IMR-90 (cell line): Measurements from ENCODE around the gene AP1M2. TPM values are rescaled to one million over a fixed set of nuclear protein-coding genes. Genes with fewer than 3 reads are reported as not detected.
A peak's percentile ranks its signal among the peaks of the same experiment; 100 is the strongest.

Experiments
- ATAC-seq: fragments of 200-7000 bp; cut with Tn5 transposase; 2 replicates; pipeline ENCODE4 v1.9.1; 2020; ENCODE audit warnings: low read depth, mild to moderate bottlenecking, moderate library complexity
- BruUV-seq: library from RNA; stranded (reverse); fragments of 400-500 nt; replicated peaks from 2 replicates; lab custom pipeline; 2021; lab: Mats Ljungman, UMichigan
- CTCF ChIA-PET: fragments of 300-600 bp; formaldehyde crosslinking; extraction: SDS; loops from one replicate; lab custom pipeline; 2021; ENCODE audit warnings: antibody characterized with exemption; lab: Yijun Ruan, JAX
- POLR2A ChIA-PET: fragments of 300-600 bp; sonication (Branson Sonifier 250); formaldehyde crosslinking; loops from one replicate; lab custom pipeline; 2022; ENCODE audit warnings: antibody characterized with exemption; ENCODE audit not compliant: unreplicated experiment; lab: Charles Lee
- DNase-seq: peaks from one replicate; pipeline ENCODE4 v3.0.0; 2013
- H2AFZ ChIP-seq: replicated peaks from 2 replicates; pipeline ENCODE3; 2013; ENCODE audit warnings: low read length, mild to moderate bottlenecking; ENCODE audit not compliant: poor library complexity
- H2AK5ac ChIP-seq: 2 replicates; pipeline ENCODE4 v1.6.1; 2013; ENCODE audit warnings: low read depth, low read length, inconsistent platforms
- H2AK9ac ChIP-seq: replicated peaks from 2 replicates; pipeline ENCODE3; 2013; ENCODE audit warnings: mild to moderate bottlenecking, low read depth, low read length, moderate library complexity; ENCODE audit not compliant: poor library complexity
- H2BK120ac ChIP-seq: 2 replicates; pipeline ENCODE4 v1.6.1; 2013; ENCODE audit warnings: low read depth, low read length, inconsistent platforms
- H2BK15ac ChIP-seq: 3 replicates; pipeline ENCODE4 v1.6.1; 2013; ENCODE audit warnings: low read depth, low read length, inconsistent platforms
- H2BK20ac ChIP-seq: 2 replicates; pipeline ENCODE4 v1.6.1; 2013; ENCODE audit warnings: low read depth, mild to moderate bottlenecking, inconsistent platforms, low read length, moderate library complexity
- H2BK5ac ChIP-seq: 2 replicates; pipeline ENCODE4 v1.6.1; 2013; ENCODE audit warnings: mild to moderate bottlenecking, low read depth, low read length, inconsistent platforms; ENCODE audit not compliant: poor library complexity, severe bottlenecking
- H3K14ac ChIP-seq: replicated peaks from 2 replicates; pipeline ENCODE4 v1.6.1; 2013; ENCODE audit warnings: low read depth, low read length, inconsistent platforms
- H3K18ac ChIP-seq: 2 replicates; pipeline ENCODE4 v1.6.1; 2013; ENCODE audit warnings: low read depth, low read length, control low read depth
- H3K23ac ChIP-seq: 2 replicates; pipeline ENCODE4 v1.6.1; 2013; ENCODE audit warnings: low read depth, low read length, inconsistent platforms
- H3K27ac ChIP-seq: 2 replicates; pipeline ENCODE4 v1.5.1; 2013; ENCODE audit warnings: mild to moderate bottlenecking, control low read depth, low read length; ENCODE audit not compliant: insufficient read depth
- H3K27me3 ChIP-seq: 2 replicates; pipeline ENCODE4 v1.6.1; 2013; ENCODE audit warnings: low read length; ENCODE audit not compliant: control insufficient read depth, insufficient read depth
- H3K36me3 ChIP-seq: 2 replicates; pipeline ENCODE4 v1.6.1; 2013; ENCODE audit warnings: low read length, mixed read lengths; ENCODE audit not compliant: control insufficient read depth, insufficient read depth
- H3K4ac ChIP-seq: 2 replicates; pipeline ENCODE4 v1.6.1; 2013; ENCODE audit warnings: low read depth, low read length, inconsistent platforms
- H3K4me1 ChIP-seq: 2 replicates; pipeline ENCODE4 v1.6.1; 2013; ENCODE audit warnings: low read length, mixed read lengths; ENCODE audit not compliant: control insufficient read depth, insufficient read depth
- H3K4me2 ChIP-seq: 2 replicates; pipeline ENCODE4 v1.6.1; 2013; ENCODE audit warnings: low read depth, mild to moderate bottlenecking, control low read depth, low read length, moderate library complexity
- H3K4me3 ChIP-seq: 2 replicates; pipeline ENCODE4 v1.5.1; 2013; ENCODE audit warnings: low read depth, mild to moderate bottlenecking, control low read depth, low read length, moderate library complexity; ENCODE audit not compliant: insufficient read depth
- H3K56ac ChIP-seq: 2 replicates; pipeline ENCODE4 v1.6.1; 2013; ENCODE audit warnings: low read length, inconsistent platforms; ENCODE audit not compliant: insufficient read depth; ENCODE audit errors: extremely low read depth
- H3K79me1 ChIP-seq, 2 experiments: 2 replicates each; pipeline ENCODE4 v1.6.1; 2013; ENCODE audit warnings: low read length in 2 of 2, inconsistent platforms in 1 of 2, low read depth in 1 of 2
- H3K9ac ChIP-seq: 2 replicates; pipeline ENCODE4 v1.6.1; 2013; ENCODE audit warnings: low read depth, low read length, control low read depth
- H3K9me1 ChIP-seq: 2 replicates; pipeline ENCODE4 v1.6.1; 2013; ENCODE audit warnings: low read length, inconsistent platforms; ENCODE audit not compliant: insufficient read depth
- H3K9me3 ChIP-seq: 2 replicates; pipeline ENCODE4 v1.6.1; 2013; ENCODE audit warnings: low read length; ENCODE audit not compliant: control insufficient read depth, insufficient read depth
- H4K20me1 ChIP-seq: 2 replicates; pipeline ENCODE4 v1.6.1; 2013; ENCODE audit warnings: low read length, inconsistent platforms; ENCODE audit not compliant: insufficient read depth
- H4K5ac ChIP-seq: 2 replicates; pipeline ENCODE4 v1.6.1; 2013; ENCODE audit warnings: mild to moderate bottlenecking, low read depth, low read length, control low read depth
- H4K8ac ChIP-seq, 2 experiments: 2 replicates each; pipeline ENCODE4 v1.6.1; 2013; ENCODE audit warnings: low read depth in 2 of 2, low read length in 2 of 2, control low read depth in 1 of 2, inconsistent platforms in 1 of 2
- H4K91ac ChIP-seq: 2 replicates; pipeline ENCODE4 v1.6.1; 2013; ENCODE audit warnings: low read depth, low read length, inconsistent platforms; ENCODE audit not compliant: insufficient read depth
- BHLHE40 ChIP-seq: fragments of 150-350 bp; IDR thresholded peaks from 2 replicates; pipeline ENCODE4 v1.6.1; 2016; ENCODE audit warnings: mild to moderate bottlenecking, low read depth, low read length
- CEBPB ChIP-seq: IDR thresholded peaks from 2 replicates; pipeline ENCODE4 v1.6.1; 2012; ENCODE audit warnings: low read depth, low read length, improper control_type of control experiment
- CHD1 ChIP-seq: IDR thresholded peaks from 2 replicates; pipeline ENCODE4 v1.6.1; 2012; ENCODE audit warnings: low read depth, low read length, improper control_type of control experiment
- FOS ChIP-seq: fragments of 150-350 bp; IDR thresholded peaks from 2 replicates; pipeline ENCODE4 v1.6.1; 2016; ENCODE audit warnings: low read depth, low read length
- MAFK ChIP-seq: IDR thresholded peaks from 2 replicates; pipeline ENCODE4 v1.6.1; 2012; ENCODE audit warnings: low read depth, low read length, improper control_type of control experiment
- MAZ ChIP-seq: IDR thresholded peaks from 2 replicates; pipeline ENCODE4 v1.6.1; 2012; ENCODE audit warnings: low read depth, mild to moderate bottlenecking, low read length, improper control_type of control experiment, moderate library complexity, borderline replicate concordance
- MXI1 ChIP-seq: IDR thresholded peaks from 2 replicates; pipeline ENCODE4 v1.6.1; 2012; ENCODE audit warnings: low read depth, mild to moderate bottlenecking, low read length, moderate library complexity, borderline replicate concordance
- NFE2L2 ChIP-seq: fragments of 150-350 bp; IDR thresholded peaks from 2 replicates; pipeline ENCODE4 v1.6.1; 2016; ENCODE audit warnings: low read depth, mild to moderate bottlenecking, low read length
- POLR2A ChIP-seq: IDR thresholded peaks from 2 replicates; pipeline ENCODE4 v1.6.1; 2012; ENCODE audit warnings: mild to moderate bottlenecking, low read depth, low read length
- RAD21 ChIP-seq: IDR thresholded peaks from 2 replicates; pipeline ENCODE4 v1.6.1; 2012; ENCODE audit warnings: low read length, improper control_type of control experiment
- RCOR1 ChIP-seq: IDR thresholded peaks from 2 replicates; pipeline ENCODE4 v1.6.1; 2012; ENCODE audit warnings: mild to moderate bottlenecking, low read length, improper control_type of control experiment; ENCODE audit not compliant: insufficient replicate concordance
- RFX5 ChIP-seq: IDR thresholded peaks from 2 replicates; pipeline ENCODE4 v1.8.0; 2012; ENCODE audit warnings: low read depth, mild to moderate bottlenecking, low read length, moderate library complexity
- SMC3 ChIP-seq: fragments of 150-350 bp; IDR thresholded peaks from 2 replicates; pipeline ENCODE4 v1.6.1; 2016; ENCODE audit warnings: low read depth, mild to moderate bottlenecking, antibody characterized with exemption, low read length, moderate library complexity
- WGBS, 2 experiments: methylation state at CpG; one replicate each; pipeline versions ENCODE4 v1.1.5 to v1.1.7; 2013; ENCODE audit warnings: missing lambda C conversion rate in 2 of 2; ENCODE audit not compliant: insufficient read length in 1 of 2; ENCODE audit errors: extremely low coverage in 2 of 2; 5-methylcytosine and 5-hydroxymethylcytosine counted together
- dilution Hi-C: fragments of 300-500 bp; cut with HindIII; formaldehyde crosslinking; loops from one replicate; pipeline ENCODE4 v1.14.3; 2018; ENCODE audit warnings: low sequenced_read_pairs; ENCODE audit not compliant: unreplicated experiment
- in situ Hi-C: fragments of 300-500 bp; cut with MboI; formaldehyde crosslinking; loops from 3 replicates; pipeline ENCODE4 v1.14.3; 2019; ENCODE audit warnings: low sequenced_read_pairs, inconsistent platforms, mixed read lengths
- intact Hi-C: fragments of 100-400 bp; cut with micrococcal nuclease; formaldehyde crosslinking; loops from 2 replicates; pipeline ENCODE4 v1.10.0; 2022
- polyA plus RNA-seq, 3 experiments: library from polyadenylated mRNA; depleted of rRNA; stranded (reverse); fragments of >200 nt; gene quantifications; 2 replicates each; pipeline ENCODE4 v1.2.3, GENCODE V29; 2012; ENCODE audit warnings: low replicate concordance in 1 of 3
- total RNA-seq: library from RNA; depleted of rRNA; stranded (reverse); fragments of >200 nt; gene quantifications from 2 replicates; pipeline ENCODE4 v1.2.3, GENCODE V29; 2012
- TF ChIP-seq, protein P1 (sequence below): fragments of 150-350 bp; IDR thresholded peaks from 2 replicates; pipeline ENCODE4 v1.6.1; 2017; ENCODE audit warnings: mild to moderate bottlenecking, antibody characterized with exemption, low read length, low read depth
- TF ChIP-seq, protein P2 (sequence below): fragments of 150-350 bp; IDR thresholded peaks from 2 replicates; pipeline ENCODE4 v1.6.1; 2016; ENCODE audit warnings: low read depth, mild to moderate bottlenecking, low read length, moderate library complexity, borderline replicate concordance
- TF ChIP-seq, protein P3 (sequence below): conservative IDR thresholded peaks from 2 replicates; pipeline ENCODE4 v1.5.1; 2012; ENCODE audit warnings: mild to moderate bottlenecking, low read depth, low read length, improper control_type of control experiment

Gene AP1M2
- total and polyA plus RNA-seq, 2 of the 4 experiments (the other 2 are of a cell fraction): 0.17 TPM; not detected in 1

DNA sequence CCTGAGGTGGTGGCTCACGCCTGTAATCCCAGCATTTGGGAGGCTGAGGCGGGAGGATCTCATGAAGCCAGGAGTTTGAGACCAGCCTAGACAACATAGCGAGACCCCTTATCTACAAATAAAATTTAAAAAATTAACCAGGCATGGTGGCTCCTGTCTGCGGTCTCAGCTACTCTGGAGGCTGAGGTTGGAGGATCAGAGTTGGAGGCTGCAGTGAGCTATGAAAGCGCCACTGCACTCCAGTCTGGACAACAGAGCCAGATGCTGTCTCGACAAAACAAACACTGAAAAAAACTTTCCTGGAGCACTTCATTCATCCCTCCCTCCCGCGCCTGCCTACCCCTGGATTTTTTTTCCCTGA lies 44.1 kb downstream of the AP1M2 start:
- H4K8ac ChIP-seq: no peak overlapping the region
- no peak overlapping the region for H3K4me3 ChIP-seq

More for the DNA sequence above, 44.1 kb downstream of the AP1M2 start:
- TF ChIP-seq RCOR1 (no peak), RAD21 (no peak), BHLHE40 (no peak), MAZ (no peak), SMC3 (no peak), MXI1 (no peak), MAFK (no peak), FOS (no peak), NFE2L2 (no peak), CHD1 (no peak), POLR2A (no peak), RFX5 (no peak), CEBPB (no peak)
- TF ChIP-seq, protein P1, sequence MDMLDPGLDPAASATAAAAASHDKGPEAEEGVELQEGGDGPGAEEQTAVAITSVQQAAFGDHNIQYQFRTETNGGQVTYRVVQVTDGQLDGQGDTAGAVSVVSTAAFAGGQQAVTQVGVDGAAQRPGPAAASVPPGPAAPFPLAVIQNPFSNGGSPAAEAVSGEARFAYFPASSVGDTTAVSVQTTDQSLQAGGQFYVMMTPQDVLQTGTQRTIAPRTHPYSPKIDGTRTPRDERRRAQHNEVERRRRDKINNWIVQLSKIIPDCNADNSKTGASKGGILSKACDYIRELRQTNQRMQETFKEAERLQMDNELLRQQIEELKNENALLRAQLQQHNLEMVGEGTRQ: no peak
- TF ChIP-seq, protein P2, sequence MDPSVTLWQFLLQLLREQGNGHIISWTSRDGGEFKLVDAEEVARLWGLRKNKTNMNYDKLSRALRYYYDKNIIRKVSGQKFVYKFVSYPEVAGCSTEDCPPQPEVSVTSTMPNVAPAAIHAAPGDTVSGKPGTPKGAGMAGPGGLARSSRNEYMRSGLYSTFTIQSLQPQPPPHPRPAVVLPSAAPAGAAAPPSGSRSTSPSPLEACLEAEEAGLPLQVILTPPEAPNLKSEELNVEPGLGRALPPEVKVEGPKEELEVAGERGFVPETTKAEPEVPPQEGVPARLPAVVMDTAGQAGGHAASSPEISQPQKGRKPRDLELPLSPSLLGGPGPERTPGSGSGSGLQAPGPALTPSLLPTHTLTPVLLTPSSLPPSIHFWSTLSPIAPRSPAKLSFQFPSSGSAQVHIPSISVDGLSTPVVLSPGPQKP: no peak
- TF ChIP-seq, protein P3, sequence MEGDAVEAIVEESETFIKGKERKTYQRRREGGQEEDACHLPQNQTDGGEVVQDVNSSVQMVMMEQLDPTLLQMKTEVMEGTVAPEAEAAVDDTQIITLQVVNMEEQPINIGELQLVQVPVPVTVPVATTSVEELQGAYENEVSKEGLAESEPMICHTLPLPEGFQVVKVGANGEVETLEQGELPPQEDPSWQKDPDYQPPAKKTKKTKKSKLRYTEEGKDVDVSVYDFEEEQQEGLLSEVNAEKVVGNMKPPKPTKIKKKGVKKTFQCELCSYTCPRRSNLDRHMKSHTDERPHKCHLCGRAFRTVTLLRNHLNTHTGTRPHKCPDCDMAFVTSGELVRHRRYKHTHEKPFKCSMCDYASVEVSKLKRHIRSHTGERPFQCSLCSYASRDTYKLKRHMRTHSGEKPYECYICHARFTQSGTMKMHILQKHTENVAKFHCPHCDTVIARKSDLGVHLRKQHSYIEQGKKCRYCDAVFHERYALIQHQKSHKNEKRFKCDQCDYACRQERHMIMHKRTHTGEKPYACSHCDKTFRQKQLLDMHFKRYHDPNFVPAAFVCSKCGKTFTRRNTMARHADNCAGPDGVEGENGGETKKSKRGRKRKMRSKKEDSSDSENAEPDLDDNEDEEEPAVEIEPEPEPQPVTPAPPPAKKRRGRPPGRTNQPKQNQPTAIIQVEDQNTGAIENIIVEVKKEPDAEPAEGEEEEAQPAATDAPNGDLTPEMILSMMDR: no peak
- POLR2A ChIA-PET: no interaction called here
- Histone ChIP-seq H3K56ac (no peak overlapping the region), H4K20me1 (peaks cover 6% of the 10 kb centered on the region), H2BK15ac (no peak overlapping the region), H3K4me2 (no peak overlapping the region), H3K14ac (no peak overlapping the region), H3K36me3 (peaks cover 12% of the 10 kb centered on the region), H3K79me1 (peaks cover 13 to 32% of the 10 kb centered on the region in 2 experiments), H2AK9ac (peak overlapping the region; percentile 57), H3K9ac (no peak overlapping the region), H2AFZ (no peak overlapping the region), H3K18ac (no peak overlapping the region), H3K9me1 (peaks cover 13% of the 10 kb centered on the region; the same call in 1 of the 2 replicates), H4K5ac (no peak overlapping the region), H3K23ac (no peak overlapping the region), H2BK5ac (no peak overlapping the region), H2BK120ac (no peak overlapping the region), H4K91ac (no peak overlapping the region), H3K4me1 (peaks cover 5% of the 10 kb centered on the region; the same call in 1 of the 2 replicates), H3K9me3 (no peaks in the 10 kb centered on the region), H2AK5ac (no peak overlapping the region), H3K4ac (no peak overlapping the region), H3K27ac (no peak overlapping the region), H3K27me3 (peaks cover 4% of the 10 kb centered on the region), H2BK20ac (no peak overlapping the region)
- ATAC-seq: no peak
- intact Hi-C loops: no loop called here
- in situ Hi-C loops: no loop called here
- CTCF ChIA-PET: interaction anchor here (1.2 kb wide), 1 partner anchor 157 kb away, joined by 4 read pairs; no protein-coding TSS in a partner anchor
- BruUV-seq: no TSS peak
- no peak for DNase-seq
- dilution Hi-C loops: no loop called here
- WGBS, 2 experiments: no CpG with 5 or more reads among the region's 8 CpGs
